GM19452 (cell line): ENCODE measurements around the gene CYP4B1.
"Not testable (repeated sequence)": the region's sequence is repeated elsewhere in the genome, so short reads cannot be mapped to it uniquely, and the experiment has no call there.

Experiments used
- ATAC-seq: cut with Tn5 transposase; IDR thresholded peaks from one replicate; pipeline ENCODE4 v1.9.1; 2021; ENCODE audit not compliant: unreplicated experiment

CYP4B1 gene

DNA sequence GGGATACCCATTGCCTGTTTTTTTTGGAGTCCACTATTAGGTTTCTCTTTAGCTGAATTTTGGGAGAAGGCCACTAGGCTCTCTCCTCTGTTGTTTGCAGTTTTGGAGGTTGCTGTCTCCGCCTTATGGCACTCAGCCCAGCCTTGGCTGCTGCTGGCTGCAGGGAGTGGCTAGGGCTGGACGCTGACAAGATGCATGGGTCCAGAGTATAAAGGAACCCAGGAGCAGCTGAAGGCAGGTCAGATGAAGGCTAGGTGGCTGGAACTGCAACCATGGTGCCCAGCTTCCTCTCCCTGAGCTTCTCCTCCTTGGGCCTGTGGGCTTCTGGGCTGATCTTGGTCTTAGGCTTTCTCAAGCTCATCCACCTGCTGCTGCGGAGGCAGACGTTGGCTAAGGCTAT is at the start of gene CYP4B1:
Gene CYP4B1, plus strand, starts transcription at position 237 of the 400 bp plus-strand sequence. Its CDS starts 36 bp downstream, at position 273.
- ATAC-seq, result no peak

DNA sequence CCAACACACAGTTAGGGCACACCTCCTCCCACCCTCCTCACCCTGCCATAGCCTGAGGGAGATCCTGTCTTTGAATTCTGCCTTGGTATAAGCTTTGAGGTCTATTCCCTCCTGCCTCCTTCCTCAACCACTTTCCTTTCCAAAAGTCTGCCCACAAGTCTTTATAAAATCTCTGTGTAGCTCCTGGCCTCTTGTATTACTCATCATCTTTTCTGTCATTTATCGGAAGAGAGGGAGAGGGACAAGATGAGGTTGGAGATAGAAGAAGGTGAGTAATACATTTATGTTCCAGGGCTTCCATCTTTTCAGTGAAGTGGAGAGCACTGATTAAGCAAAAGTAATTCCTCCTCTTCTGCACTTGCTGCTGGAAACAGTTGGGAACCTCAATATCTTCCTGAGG is 49.4 kb upstream of the CYP4B1 start:
- no peak for ATAC-seq

DNA sequence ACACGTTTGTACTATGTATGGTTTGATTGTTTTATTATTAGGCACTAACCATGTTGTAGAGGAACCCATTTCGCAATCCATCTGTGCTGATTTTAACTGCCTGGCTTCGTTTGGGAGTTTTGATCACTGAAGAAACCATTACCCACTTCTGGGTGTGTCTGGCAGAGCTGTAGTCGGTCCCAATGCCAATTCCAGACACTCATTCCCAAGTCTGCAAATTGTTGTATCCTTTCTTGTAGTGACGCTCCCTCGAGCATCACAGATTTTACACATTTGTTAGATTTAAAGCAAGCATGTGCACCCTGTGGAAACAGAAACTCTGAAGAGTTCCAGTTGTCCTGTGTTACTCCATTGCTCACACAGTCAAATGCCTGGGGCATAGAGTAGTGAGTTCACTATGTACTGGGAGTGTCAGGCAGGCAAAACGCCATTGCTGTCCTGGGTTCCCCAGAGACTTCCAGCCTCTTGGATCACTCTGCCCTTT is 48.9 kb upstream of the CYP4B1 start:
- ATAC-seq, result no peak

DNA sequence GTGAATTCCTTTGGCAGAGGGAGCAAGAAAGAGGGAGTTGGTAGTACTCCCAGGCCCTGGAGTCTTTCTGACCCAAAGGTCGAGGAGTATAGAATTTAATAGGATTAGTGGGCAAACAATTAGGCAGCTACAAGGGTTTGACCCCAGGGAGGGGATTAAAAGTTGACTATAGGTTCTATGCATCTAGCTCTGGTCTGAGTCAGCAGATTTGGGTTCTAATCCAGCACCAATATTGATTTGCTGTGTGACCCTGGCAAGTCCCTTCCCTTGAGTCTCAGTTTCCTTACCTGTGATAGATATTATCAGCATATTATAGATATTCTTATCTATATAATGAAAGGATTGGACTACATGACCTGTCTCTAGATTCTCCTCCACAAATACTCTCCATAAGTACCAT is 44.9 kb upstream of the CYP4B1 start:
- ATAC-seq, result no peak

DNA sequence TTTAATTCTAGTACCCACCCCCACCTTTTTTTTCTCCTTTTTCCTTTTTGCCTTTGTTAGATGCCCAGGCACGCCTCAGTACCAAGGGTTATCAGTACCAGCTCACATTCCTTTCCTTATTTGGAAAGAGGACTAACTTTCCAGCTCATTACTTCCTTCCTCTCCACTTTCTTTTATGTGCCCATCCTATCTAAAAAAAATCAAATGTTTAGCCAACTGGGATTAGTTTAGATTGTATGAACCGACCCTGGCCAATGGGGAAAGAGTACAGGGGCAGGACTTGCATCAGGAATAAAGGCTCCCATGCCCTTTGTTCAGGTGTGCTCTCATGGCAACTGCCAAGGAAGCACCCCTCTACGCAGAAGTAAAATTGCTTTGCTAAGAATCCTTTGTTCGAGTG is 44.1 kb upstream of the CYP4B1 start:
- ATAC-seq, result not testable (repeated sequence)

DNA sequence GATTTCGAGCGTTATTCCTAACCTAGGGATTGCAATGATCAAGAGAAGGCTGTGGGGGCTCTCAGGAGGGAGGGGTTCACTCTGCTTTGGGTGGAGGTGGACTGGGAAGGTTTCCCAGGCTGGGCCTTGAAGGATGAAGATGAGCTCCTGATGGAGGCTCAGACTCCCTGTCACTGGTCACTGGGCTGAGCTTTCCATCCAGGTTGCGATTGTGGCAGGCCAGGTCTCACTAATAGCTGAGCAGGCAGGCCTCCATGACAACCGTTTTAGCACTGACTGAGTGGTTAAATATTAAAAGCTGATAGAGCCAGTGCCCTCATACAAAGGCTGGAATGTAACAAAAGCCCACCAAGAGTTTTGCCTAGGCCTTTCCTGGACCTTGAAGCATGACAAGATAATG is 43.7 kb upstream of the CYP4B1 start:
- ATAC-seq, result no peak

DNA sequence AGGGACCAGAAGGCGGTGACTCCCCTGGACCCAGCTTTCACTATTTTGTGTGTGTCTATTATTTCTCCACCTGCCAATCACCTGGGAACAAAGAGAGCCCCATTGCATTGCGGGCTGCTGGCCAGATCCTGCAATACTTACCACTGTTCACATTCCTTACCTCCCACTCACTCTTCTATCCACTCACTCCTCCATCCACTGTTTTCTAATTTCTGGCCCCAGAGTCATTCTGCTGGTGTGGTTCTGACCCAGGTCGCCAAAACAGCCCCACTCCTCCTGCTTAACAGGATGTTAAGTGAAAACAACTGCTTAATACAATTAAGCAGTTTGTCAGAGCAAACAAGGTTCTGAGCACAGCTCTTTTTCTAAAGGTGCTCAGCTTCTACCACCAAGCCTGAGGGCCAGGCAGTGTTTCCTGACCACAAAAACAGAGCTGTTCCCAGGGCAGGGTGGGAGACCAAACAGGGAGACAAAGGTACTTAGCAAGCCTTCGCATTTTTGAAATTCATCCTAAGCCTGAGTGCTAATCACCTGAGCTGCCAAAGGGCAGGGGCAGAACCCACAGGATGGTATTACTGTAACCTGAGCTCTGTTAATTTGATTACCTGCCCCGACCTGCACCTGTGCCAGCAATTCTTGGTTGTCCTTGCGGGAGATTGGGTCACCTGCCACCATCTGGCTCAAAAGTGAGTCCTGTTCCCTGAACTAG is 41.4 kb upstream of the CYP4B1 start:
- ATAC-seq, result no peak

DNA sequence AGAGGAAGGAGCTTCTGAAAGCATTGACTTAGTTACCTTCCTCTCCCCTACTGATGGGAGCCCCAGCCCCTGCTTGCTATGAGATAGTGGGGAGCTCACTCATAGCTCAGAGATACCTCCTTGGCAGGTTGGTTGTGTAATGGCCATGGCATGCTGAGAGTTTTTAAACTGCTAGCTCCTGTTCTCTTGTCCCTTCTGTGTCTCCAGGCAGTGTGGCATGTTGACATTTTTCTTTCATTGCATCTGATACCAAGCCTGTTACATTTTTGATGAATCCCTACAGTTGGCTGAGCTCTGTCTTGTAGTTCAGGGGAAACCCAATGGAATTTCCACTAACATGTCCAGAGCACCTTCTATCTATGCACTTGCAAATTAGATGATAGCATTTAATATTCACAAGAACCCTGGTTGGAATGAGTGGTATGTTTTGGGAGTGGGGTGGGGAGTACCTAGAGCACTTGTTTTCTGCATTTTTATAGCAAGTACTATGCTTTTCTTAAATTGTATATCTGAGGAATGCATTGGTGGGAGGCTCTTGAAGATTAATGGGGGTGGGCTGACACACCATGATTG is 40.8 kb upstream of the CYP4B1 start:
- ATAC-seq, result no peak

DNA sequence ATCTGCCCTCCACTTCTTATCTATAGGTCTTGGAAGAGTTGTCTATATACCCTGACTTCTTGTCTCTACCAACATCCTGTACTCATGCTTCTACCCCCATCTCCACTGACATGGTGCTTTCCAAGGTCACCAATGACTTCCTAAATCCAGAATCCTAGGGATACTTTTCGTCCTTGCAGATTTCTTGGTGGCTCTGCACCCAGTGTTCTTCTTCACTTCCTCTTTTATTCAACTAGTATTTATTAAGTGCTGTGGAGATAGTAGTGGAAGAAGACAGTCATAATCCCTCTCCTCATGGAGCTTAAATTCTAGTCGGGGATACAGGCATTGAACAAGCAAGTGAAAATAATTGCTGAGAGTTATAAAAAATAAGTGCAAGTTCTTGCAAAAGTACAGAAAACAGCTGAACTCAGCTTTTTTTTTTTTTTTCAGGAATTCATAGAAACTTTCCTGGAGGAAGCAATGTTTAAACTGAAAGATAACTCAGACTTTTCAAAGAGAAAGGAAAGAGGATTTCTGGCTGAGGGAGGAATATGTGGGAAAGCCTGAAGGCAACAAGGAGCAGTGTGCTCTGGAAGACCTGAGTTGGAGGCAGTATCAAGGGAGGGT is 38.2 kb upstream of the CYP4B1 start:
- ATAC-seq, result no peak

DNA sequence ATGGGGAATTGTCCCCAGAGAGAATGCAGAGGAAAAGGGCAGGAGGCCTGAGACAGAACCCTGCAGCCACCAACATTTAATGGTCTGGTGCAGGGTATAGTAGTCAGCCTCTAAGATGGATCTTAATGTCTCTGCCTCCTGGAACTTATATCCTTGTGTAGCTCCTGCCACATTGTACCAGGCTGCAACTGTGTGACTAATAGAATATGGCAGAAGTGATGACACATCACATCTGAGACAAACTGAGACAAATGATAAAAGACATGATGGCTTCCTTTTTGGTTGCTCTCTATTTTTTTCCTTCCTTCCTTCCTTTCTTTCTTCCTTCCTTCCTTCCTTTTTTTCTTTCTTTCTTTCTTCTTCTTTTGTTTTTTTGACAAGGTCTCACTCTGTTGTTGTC is 37.1 kb upstream of the CYP4B1 start:
- no peak for ATAC-seq

DNA sequence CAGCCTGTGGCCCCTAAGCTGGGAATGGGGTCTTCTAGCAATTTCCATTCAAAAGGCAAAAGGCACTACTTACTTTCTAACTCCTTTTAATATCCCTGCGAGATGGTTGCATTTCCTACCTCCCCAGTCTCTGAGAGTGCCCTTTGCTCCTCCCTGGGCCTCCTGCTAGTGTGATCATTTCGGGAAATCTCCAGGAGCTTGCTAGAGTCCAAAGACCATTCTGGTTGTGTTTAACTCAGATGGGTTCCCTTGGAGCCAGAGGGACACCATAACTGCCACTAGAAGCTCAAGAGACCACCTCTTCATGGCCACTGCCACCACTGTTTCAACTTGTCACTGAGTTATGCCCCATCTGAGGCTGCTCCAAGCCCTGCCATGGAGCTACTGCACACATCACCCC is 34.4 kb upstream of the CYP4B1 start:
- ATAC-seq, result no peak

DNA sequence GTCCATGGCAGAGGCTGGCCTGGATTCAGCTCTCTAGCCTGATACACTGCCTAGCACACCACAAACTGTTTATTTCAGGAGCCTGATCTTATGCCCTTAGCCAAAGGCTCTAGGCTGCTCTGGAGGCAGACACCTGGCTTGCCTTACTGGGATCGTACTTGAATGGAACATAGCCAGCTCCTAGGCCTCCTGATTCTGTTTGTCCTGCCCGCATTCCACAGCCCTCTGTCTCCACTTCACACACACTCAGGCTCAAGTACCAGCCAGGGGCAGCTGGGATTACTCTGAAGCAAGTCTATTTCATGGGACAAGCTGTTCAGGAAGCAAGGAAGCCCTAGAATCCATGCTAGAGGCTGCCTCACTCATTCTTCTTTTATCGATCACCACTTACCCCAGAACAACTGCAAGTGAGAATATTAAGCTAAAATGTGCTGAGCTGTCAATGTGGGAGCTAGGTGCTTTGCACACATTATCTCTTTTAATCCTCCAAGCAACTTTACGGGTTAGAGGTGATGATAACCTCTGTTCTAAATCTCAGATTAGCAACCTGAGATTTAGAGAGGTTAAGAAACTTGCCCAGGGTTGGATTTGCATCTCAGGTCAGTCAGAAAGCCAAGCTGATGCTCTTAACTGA is 31.1 kb upstream of the CYP4B1 start:
- no peak for ATAC-seq

DNA sequence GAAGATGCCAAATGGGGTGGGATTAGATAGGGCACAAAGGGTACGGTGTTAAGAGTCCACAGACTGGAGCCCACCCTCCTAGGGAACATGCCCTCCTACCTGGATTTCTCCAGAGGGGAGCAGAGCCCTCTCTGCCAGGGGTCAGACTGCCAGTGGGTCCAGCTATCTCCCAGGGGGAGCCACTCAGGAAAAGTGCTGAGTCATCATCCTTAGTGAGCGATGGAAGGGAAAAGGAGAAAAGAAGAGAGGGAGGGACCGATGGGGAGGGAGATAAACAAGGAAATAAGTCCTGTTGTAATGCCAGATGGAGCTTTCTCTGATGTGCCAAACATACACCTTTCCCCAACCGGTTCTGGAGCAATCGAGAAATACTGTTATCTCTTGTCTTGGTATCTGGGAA is 30.4 kb upstream of the CYP4B1 start:
- ATAC-seq, result no peak

DNA sequence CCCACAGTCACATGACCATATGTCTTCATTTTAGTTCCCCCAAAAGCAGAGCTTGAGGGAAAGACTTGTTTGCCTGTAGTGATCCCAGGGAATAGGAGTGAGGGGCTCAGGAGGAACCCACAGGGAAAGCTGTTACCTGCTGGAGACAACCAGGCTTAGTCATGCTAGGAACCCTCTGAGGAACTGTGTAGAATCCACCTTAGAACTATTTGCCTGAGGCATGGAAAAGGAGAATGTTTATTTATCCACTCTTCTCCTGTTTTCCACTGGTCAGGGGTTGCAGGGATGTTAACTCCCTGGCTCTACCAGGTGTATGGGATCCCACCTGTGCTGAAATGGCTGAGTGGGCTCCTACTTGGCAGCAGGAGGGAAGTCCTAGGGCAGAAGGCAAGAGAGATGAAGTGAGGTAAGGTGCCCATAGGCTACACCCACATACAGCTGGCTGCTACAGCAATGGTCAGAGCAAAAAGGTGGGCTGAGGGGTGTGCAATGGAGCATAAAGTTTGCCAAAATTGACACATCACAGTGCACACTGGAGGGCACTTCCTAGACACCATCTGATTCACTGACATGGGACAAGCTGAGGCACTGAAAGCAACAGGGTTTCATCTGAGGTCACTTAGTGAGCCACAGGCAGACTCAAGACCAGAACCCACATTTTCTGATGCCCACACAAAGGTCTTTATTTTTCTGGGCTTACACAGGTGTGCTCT is 29.7 kb upstream of the CYP4B1 start:
- no peak for ATAC-seq

DNA sequence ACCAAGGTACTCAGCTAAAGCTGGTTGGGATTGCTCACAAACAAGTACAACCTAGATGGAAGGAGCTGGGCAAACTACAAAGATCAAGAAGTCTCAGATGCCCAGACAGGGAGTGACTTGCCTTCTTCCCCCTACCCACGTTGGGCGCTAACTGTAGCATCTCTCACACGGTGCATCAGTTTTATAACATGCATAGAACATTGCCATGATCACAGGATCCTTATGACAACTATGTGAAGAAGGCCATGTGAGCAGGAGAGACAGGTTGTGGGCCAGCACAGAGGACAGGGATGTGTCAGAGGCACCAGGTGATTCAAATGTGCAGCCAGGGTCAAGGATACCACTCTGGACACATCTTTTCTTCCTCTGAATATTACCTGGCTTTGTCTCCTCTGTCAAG is 28.3 kb upstream of the CYP4B1 start:
- no peak for ATAC-seq

DNA sequence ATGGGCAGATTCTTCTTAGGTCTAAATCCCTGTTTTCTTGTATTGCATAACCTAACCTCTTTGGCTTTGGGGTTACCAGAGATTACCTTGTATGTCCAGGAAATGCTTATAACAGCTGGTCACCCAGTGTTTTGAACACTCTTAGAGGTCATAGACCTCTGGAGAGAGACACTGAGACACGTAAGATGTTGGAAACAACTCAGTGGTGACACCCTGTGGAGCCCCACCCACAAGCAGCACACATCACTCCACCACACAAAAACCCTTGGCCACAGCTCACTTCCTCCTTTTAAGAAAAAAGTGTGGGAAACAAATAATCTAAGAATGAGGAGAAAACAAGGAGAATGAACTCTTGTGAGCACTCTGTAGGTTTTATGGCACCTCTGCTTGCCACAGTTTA is 26.3 kb upstream of the CYP4B1 start:
- ATAC-seq, result no peak

DNA sequence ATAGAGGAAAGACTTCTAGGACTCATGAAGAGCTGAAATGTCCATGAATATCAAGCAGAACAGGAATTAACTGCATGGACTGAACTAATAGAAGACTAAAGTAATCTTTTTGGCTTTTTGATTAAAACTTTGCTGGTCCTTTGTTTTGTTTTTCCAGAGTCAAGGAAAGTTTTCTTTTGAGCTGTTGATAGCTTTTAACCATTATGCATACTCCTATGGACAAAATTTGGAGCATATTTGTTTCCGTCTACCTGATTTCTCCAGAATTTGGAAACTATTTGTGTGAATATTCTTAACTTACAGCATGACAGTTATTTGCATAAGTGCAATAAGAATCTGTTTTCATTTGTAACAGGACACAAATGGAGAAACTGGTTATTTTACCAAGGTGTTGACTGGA is 24.5 kb upstream of the CYP4B1 start:
- no peak for ATAC-seq

DNA sequence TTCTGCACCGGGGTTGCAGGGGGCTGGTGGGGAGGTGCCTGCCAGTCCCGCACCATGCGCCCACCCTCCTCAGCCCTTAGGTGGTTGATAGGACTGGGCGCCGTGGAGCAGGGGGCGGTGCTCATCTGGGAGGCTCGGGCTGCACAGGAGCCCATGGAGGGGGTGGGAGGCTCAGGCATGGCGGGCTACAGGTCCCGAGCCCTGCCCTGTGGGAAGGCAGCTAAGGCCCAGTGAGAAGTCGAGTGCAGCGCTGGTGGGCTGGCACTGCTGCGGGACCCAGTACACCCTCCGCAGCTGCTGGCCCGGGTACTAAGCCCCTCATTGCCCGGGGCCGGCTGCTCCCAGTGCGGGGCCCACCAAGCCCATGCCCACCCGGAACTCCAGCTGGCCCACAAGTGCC is 20.4 kb upstream of the CYP4B1 start:
- not testable (repeated sequence) for ATAC-seq

DNA sequence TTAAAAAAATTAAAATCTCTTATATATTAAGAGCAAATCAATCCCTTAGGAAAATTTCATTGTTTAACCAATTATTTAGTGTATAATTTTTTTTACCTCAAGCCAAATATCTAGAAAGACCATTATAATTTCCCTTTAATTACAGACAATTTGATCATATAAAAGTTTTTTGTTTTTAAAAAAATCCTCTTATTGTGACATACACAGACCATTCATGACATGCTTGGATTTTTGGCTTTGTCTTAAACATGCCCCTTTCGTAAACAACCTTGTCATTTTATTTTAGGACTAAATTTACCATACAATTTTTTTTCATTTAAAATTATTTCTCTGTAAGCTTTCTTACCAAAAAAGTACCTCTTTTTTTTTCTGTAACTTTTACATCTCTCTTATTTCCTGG is 14.2 kb upstream of the CYP4B1 start:
- ATAC-seq, result no peak

DNA sequence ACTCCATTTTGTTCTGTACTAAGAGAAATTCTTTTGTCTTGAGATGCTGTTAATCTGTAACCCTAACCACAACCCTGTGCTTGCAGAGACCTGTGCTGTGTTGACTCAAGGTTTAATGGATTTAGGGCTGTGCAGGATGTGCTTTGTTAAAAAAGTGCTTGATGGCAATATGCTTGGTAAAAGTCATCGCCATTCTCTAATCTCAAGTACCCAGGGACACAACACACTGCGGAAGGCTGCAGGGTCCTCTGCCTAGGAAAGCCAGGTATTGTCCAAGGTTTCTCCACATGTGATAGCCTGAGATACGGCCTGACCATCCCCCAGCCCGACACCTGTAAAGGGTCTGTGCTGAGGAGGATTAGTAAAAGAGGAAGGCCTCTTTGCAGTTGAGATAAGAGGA is 10.2 kb upstream of the CYP4B1 start:
- not testable (repeated sequence) for ATAC-seq

DNA sequence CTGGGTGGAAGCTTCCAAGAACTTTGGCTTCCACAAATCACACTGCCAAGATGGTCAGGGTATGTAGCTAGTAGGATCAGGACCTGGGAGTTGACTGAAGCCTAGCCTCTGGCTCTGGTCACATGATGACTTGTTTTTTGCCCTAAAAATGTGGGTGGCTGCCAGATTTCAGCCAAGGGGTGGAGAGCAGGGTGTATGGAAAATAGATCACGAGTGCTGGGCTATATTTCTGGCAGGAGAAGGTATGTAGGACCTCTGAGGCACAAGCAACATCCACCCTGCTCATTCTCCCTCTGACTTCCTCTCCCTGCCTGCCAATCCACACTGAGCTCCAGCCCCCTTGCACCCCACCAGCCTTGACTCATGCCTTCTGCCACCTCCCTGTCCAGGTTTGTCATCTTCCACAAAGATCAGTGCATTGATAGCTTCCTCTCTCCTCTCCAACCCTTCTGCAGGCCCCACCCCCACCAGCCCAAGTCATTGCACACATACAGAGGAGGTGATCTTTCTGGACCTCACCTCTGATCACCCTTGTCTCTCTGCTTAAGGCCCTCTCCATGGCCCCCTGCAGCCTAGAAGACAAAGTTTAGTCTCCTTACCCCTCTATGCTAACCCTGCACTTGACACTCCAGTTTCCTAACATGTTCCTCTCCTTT is 8.3 kb upstream of the CYP4B1 start:
- no peak for ATAC-seq
